CD4-positive, alpha-beta T cell treated with Interleukin-15 for 1 hour (primary cell): ENCODE data around the gene MYRFL.

Experiments
- DNase-seq: peaks from one replicate; pipeline ENCODE4 v3.0.0-alpha.2; 2020

Gene MYRFL

DNA sequence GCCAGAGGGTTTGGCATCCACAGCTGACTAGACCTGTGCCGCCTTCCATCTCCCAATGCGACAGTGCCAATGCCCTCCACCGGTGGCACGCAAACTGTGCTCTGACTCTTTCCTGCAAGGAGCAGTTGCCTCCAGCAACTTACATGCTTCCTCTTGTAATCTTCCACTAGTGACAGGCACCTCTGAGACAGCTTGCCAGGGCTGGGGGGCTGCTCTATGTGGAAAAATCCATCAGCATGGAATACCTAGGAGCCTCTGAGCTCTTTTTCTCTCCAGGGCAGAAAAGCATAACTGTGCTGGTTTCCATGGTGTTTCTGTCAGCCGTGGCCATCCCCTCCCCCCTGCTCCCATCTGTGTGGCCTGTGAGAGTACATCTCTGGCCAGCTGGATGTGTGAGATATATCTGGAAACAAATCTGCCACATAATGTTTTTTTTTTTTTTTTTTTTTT lies 110.6 kb downstream of the MYRFL start:
- no peak for DNase-seq

DNA sequence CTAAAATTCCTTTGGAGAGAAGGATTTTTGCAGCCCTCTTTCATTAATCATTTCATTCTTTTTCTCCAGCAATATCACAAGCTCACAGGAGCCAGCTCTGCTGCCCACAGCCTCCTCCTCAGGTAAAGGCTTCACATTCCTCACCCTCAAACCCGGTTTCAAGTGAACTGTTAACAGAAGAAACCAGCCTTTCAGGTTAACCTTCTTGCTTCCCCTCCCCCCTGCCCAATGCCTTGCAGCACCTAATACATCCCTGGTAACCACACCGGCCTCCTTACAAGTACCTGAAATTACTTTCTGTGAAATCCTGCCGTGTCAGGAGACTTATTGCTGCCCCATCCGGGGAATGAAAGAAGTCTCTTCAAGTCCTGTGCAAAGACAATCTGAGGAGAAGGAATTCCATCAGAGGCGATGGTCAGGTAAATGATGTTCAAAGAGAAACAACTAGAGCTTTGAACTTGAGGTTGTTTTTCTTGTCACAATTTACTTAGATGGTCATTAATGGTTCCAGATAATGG lies 111.2 kb downstream of the MYRFL start:
- no peak for DNase-seq

DNA sequence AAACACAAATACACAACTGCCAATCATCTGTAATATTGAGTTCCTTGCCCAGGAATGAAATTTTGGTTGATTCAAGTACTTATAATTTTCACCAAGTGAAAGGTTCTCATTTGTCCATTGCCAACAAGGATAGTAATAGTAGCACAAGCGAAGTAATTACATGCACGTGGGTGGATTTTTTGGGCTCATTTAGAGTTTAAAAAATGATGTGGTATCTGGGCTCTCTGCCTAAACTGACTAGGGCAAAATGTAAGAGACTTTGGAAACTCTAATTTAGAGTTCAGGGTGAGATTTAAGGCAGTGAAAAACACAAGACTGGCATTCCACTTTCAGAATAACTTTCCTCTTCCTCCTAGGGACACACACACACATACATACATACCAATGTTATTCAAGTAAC lies 111.7 kb downstream of the MYRFL start:
- DNase-seq: no peak

DNA sequence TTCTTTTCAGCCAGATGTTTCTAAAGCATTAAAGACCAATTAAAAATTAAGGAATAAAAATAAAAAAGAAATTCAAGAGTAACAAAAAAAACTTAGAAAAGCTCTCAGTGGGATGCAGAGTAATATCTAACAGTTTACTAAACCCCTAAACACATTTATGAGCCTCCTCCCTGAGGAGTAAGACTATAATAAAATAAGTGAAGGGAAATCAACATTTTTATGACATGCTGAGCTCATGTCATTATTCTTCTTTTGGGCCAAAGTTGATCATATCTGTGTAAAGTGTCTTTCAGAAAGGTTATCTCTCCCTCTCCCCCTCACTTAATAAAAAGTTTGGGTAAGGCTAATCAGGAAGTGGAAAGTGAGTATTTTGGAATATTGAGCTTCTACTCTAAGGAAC lies 122.1 kb downstream of the MYRFL start:
- DNase-seq: no peak

DNA sequence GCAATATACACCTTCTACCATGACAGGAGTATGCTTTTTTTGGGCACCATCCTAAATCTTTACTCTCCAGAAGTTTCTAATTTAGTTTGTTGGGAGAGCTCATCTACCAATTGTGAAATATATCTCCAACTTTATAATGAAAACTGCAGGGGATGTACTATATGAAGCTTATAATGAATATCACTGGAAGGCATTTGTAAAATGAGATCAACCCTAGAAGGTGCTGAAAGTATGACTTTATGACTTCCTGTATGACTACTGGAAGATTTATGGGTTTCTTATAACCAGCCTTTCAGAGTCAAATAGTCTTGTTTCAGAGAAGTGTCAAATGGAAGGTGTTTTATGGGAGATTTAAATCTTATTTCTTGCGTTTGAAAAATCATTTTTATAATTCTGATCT lies 122.9 kb downstream of the MYRFL start:
- no peak for DNase-seq

- no peak for DNase-seq
These were observed 123.8 kb downstream of the MYRFL start for GRCh38 chr12:69948851-69949250.

DNA sequence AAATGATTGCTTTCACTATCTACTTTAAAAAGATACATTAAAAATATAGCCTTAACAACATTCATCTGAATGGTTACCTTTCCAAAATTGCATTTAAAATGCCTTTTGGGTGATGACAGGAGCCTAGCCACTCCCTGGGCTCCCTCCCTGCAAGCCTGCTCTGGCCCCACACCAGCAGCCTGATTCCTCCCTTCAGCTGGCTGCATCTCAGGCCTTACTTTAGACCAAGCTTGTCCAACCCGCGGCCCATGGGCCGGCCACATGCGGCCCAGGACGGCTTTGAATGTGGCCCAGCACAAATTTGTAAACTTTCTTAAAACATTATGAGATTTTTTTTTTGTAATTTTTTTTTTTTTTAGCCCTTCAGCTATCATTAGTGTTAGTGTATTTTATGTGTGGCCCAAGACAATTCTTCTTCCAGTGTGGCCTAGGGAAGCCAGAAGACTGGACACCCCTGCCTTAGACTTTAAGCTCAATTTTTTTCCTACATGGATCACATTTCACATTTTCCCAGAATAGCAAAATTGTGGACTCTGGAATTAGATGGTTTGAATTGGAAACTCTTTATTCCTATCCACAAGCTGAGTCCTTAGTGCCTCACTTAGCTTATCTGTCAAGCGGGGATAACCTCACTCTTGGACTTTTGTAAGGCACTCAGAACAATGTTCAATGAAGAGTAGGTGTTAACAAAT lies 124.4 kb downstream of the MYRFL start:
- DNase-seq: no peak

- no peak for DNase-seq
These were observed 126.1 kb downstream of the MYRFL start for GRCh38 chr12:69951108-69951507.

DNA sequence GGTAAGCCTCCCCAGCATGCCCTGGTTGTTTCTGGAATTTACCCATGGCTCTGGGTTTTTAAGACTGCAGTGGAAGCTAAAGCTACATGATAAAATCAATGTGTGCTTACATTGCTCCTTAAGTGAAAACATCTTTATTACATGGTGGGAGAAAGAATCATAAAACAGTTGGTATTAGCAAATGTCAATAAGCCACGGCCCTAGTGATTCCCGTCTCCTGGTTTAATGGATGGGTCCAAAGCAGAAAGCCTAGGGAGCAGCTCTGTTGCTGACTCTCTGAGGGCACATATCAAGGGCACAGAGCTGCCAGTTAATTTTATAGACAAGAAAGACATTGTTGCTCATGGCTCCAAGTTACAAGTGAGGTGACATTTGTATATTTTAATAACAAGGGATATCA lies 127.9 kb downstream of the MYRFL start:
- no peak for DNase-seq

DNA sequence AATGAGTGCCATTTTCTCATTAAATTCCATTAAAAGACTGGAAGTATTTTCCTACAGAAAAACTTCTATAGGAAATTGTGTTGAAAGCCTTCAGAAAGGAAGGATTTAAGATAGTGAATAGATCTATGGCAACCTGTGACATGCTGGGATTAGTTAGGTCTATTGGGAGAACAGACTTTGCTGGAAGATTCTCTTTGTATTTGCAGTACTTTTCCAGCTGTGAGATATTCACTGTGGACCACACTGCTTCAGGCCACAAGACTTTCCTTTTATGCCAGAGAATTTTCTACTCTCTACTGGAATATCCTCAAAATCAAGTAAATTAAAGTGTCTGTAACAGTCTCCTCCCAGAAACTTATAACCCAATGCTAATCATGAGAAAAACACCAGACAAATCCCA lies 136.2 kb downstream of the MYRFL start:
- DNase-seq: no peak

DNA sequence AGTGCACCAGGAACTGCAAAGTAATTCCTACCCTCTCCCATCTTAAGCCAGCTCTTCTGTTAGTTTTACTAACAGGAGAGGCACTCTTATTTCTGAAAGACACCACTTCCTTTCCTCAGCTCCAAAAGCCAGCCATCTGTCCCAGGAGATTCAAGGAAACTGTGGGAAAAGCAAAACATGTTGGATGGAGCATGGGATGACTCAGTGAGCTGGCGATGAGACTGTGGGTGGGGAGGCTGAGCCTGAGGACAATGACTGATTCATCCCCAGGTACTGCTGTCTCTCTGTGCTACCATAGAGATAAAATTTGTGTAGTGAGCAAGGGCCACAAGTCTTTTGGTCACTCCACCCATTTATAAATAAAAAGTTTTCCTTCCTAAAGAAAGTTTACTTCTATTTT lies 141.4 kb downstream of the MYRFL start:
- no peak for DNase-seq

- DNase-seq: no peak
These were observed 141.8 kb downstream of the MYRFL start for GRCh38 chr12:69966839-69967238.

- DNase-seq: no peak
These were observed 144.0 kb downstream of the MYRFL start for GRCh38 chr12:69969011-69969410.

DNA sequence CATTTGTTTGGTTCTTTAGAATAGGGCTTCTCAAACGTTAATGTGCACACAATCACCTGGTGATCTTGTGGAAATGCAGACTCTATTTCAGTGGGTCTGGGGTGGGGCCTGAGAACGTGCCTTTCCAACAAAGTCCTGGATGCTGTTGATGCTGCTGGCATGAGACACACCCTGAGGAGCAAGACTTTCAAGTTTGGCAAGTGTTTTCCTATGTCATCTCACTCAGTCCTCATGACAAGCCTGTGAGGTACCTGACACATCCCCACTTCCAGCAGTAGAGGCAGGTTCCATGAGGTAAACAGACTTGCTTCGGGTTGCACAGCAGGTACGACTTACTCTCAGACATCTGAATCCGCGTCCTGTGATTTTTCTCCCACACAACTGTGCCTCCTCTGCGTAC lies 147.1 kb downstream of the MYRFL start:
- no peak for DNase-seq

DNA sequence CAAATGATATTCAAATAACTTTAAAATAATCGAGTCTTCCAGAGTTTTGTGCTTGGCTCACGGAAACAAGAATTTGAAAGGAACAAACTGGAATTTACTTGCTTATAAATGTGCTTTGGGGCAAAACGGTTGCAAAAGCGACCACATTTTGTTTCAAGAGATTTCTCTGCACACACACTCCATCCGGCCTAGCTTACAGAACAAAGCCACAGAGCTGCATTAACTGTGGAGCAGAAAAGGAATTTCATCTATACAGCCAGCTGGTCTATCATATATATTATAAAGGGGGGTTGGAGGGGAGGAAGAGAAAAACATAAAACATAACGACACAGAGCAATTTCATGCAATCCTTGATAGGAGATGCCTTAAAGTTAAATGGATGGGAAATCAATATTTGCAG lies 153.0 kb downstream of the MYRFL start:
- DNase-seq: no peak

- no peak for DNase-seq
These were observed 157.0 kb downstream of the MYRFL start for GRCh38 chr12:69981881-69982475.

- DNase-seq: no peak
These were observed 159.2 kb downstream of the MYRFL start for GRCh38 chr12:69984241-69984640.

- no peak for DNase-seq
These were observed 160.6 kb downstream of the MYRFL start for GRCh38 chr12:69985656-69986055.

- no peak for DNase-seq
These were observed 161.1 kb downstream of the MYRFL start for GRCh38 chr12:69986114-69986513.

- no peak for DNase-seq
These were observed 162.6 kb downstream of the MYRFL start for GRCh38 chr12:69987579-69988091.

DNA sequence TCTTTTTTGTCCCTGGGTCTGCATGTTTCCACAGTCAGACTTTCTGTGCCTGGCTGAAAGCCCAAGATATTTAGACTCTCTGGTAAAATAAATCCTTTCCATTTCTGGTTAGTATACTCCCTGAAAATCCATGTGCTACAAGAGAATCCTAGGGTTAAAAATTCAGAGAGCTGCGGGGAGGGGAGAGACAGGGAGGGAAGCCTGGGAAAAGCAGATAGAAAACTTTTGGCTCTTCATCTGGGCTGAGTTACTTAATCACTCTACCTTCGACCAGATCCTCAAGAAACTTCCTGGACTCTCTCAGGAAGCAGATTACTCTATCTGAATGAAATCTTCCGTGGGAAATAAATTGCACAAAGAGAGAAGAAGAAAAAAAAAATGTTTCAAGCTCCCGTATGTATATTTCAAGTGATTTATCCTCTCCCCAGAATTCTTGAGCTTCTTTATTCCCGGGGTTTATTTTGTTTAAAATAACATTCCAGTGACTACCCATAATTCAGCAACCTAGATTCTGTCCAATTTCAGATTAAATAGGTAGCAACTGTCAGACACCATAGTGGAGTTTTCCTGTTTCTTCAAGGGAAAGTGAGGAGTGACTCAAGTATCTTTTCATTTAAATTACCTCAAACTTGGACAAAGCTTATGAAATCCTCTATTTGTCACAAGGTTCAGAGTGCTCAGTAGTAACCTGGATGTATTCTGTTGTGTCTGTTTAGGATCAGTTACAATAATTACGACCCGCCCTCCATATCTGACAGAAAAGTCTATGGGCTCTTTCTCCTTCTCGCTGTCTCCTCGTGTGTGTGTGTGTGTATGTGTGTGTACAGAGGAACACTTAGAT lies 163.7 kb downstream of the MYRFL start:
- no peak for DNase-seq

DNA sequence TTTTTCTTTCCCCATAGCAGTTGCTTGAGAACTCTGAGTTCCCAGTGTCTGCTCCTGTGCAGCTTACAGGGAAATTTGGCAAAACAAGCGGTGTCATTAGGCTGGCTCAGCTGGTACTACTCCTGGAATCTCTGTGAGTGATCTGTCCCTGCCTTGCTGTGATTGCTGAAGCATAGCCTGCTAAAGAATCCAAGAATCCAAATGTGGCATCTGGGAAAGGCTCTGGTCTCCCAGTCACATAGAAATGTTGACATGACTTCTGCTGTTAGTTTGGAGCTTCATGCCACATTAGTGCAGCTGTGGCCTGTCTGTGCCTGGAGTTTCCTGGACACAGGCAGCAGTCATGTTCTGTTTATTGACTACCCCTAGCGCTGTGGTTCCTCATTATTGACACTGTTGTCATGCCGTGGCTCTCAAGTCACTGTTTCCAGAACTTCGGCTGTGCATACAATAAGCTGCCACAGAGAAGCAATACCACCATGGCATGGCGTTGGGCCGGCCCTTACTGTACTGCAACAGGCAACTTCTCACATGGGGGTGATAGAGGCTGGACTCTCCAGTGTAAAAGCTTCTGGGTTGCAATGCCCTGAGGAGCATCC lies 166.8 kb downstream of the MYRFL start:
- DNase-seq: no peak

GRCh38 chr12:69993433-69993832 lies 168.4 kb downstream of the MYRFL start:
- no peak for DNase-seq
